Natural killer cell (primary cell): ENCODE results near the gene CHCHD2. TPM values are rescaled to one million over a fixed set of nuclear protein-coding genes. Genes with fewer than 3 reads are reported as not detected.
"Not testable (repeated sequence)": the region's sequence is repeated elsewhere in the genome, so short reads cannot be mapped to it uniquely, and the experiment has no call there.

Source experiments
- ATAC-seq, 3 donors: fragments of 150-1000 bp in 2 of 3; fragments of 200-7000 bp in 1 of 3; cut with Tn5 transposase; 1 replicate in 1 of 3; 2 replicates in 2 of 3; pipeline ENCODE4 v1.10.0; 2021; ENCODE audit warnings: mild to moderate bottlenecking in 2 of 3, moderate library complexity in 2 of 3
- DNase-seq, 2 donors: peaks; one replicate each; pipeline versions ENCODE4 v3.0.0 to v3.0.0-alpha.2; 2013 to 2021; ENCODE audit warnings: mixed read lengths in 1 of 2
- H3K27ac ChIP-seq: one replicate; pipeline ENCODE4 v1.5.1; 2013; ENCODE audit warnings: mild to moderate bottlenecking, low read length
- H3K27me3 ChIP-seq: one replicate; pipeline ENCODE4 v1.6.1; 2013; ENCODE audit warnings: low read length; ENCODE audit not compliant: control insufficient read depth, insufficient read depth
- H3K36me3 ChIP-seq: one replicate; pipeline ENCODE4 v1.6.1; 2013; ENCODE audit warnings: low read length; ENCODE audit not compliant: control insufficient read depth, insufficient read depth
- H3K4me1 ChIP-seq: one replicate; pipeline ENCODE4 v1.6.1; 2013; ENCODE audit warnings: low read length; ENCODE audit not compliant: control insufficient read depth, insufficient read depth
- H3K4me3 ChIP-seq: one replicate; pipeline ENCODE4 v1.5.1; 2013; ENCODE audit warnings: low read length
- H3K9me3 ChIP-seq: one replicate; pipeline ENCODE4 v1.6.1; 2013; ENCODE audit warnings: low read length; ENCODE audit not compliant: control insufficient read depth, insufficient read depth
- H3K27ac Mint-ChIP-seq, 2 donors: one replicate each; pipeline ENCODE4 v1.8.0; 2022; ENCODE audit warnings: mild to moderate bottlenecking in 2 of 2, mixed read lengths in 2 of 2, moderate library complexity in 1 of 2
- H3K27me3 Mint-ChIP-seq, 2 donors: one replicate each; pipeline ENCODE4 v1.8.0; 2022; ENCODE audit warnings: low read depth in 2 of 2, mixed read lengths in 2 of 2
- H3K36me3 Mint-ChIP-seq: one replicate; pipeline ENCODE4 v1.8.0; 2022; ENCODE audit warnings: mixed read lengths
- H3K4me1 Mint-ChIP-seq, 2 donors: one replicate each; pipeline ENCODE4 v1.8.0; 2022; ENCODE audit warnings: mixed read lengths in 2 of 2
- H3K4me3 Mint-ChIP-seq: one replicate; pipeline ENCODE4 v1.8.0; 2022; ENCODE audit warnings: mild to moderate bottlenecking, moderate library complexity, mixed read lengths
- H3K9me3 Mint-ChIP-seq, 2 donors: one replicate each; pipeline ENCODE4 v1.8.0; 2022; ENCODE audit warnings: mixed read lengths in 2 of 2
- CTCF ChIP-seq: fragments of 200-600 bp; IDR thresholded peaks from one replicate; pipeline ENCODE4 v1.8.0; 2022; ENCODE audit warnings: antibody characterized with exemption
- WGBS: methylation state at CpG from one replicate; pipeline ENCODE4 v1.1.7; 2013; ENCODE audit warnings: missing lambda C conversion rate; ENCODE audit not compliant: insufficient coverage; 5-methylcytosine and 5-hydroxymethylcytosine counted together
- intact Hi-C: fragments of 100-400 bp; cut with micrococcal nuclease; formaldehyde crosslinking; loops from one replicate; pipeline ENCODE4 v1.14.2; 2022
- total RNA-seq, 4 donors: library from RNA; stranded (reverse); fragments of 120-200 nt in 1 of 4; gene quantifications; one replicate each; pipeline versions ENCODE4 v1.2.3 to v1.2.4, GENCODE V29; 2013 to 2022

Gene CHCHD2, protein sequence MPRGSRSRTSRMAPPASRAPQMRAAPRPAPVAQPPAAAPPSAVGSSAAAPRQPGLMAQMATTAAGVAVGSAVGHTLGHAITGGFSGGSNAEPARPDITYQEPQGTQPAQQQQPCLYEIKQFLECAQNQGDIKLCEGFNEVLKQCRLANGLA
- 100 to 1,000 TPM; 176 to 224 (median 184) TPM for total RNA-seq
- total RNA-seq (2013) = 233 TPM

- DNase-seq (peak; percentile 88 to 99), ATAC-seq (peak; percentile 96 to 100 (median 98))
- peak within 1 kb of the TSS; percentile 89 for H3K27ac ChIP-seq
- Mint-ChIP-seq H3K36me3 (peaks cover 6% of the 10 kb centered on the region), H3K4me1 (peaks cover 24 to 30% of the 10 kb centered on the region in 2 donors), H3K27ac (peak within 1 kb of the TSS; percentile 98 to 100), H3K9me3 (no peaks in the 10 kb centered on the region), H3K4me3 (peak within 1 kb of the TSS; percentile 97), H3K27me3 (no peaks in the 10 kb centered on the region)
- no peaks in the 10 kb centered on the region for H3K27me3 ChIP-seq
- no peak for TF ChIP-seq CTCF
- peaks cover 18% of the 10 kb centered on the region for H3K4me1 ChIP-seq
- intact Hi-C loops = loop anchor here (1.0 to 5.0 kb wide), 3 partner anchors 54 to 1349 kb away; partner anchors contain the start of genes CCT6A, MRPS17, PSPH and SEC61G
- peaks cover 25% of the 10 kb centered on the region for H3K36me3 ChIP-seq
- peak within 1 kb of the TSS; percentile 67 for H3K4me3 ChIP-seq
- no peaks in the 10 kb centered on the region for H3K9me3 ChIP-seq
- WGBS = 5% methylated on average over 57 of the region's 57 CpGs
These were observed at the start of gene CHCHD2 for GRCh38 chr7:56106108-56107073. Gene CHCHD2, minus strand, starts transcription at chr7:56106476. Its CDS starts 63 bp downstream, at chr7:56106413.

DNA sequence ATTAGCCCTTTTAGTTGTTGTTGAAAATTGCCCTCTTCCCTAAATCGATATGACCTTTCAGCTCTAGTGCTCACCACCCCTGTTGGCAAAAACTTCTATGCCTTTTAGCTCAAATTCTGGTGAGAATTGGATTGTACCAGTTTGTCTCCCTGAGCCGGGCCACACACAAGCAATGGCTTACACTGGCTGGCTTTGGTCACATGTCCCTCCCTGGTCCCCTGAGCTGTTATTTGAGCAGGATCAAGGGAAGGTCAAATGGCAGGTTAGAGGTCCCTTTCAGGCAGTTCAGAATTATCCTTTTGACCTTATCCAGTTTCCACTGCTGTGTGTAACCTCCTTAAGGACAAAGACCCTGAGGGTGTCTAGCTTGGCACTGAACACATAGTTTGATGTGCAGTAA is 24.8 kb upstream of the CHCHD2 start:
- intact Hi-C loops, H3K27me3 Mint-ChIP-seq, H3K4me3 Mint-ChIP-seq, DNase-seq, H3K4me1 ChIP-seq, H3K4me1 Mint-ChIP-seq, H3K36me3 Mint-ChIP-seq, H3K27ac ChIP-seq, H3K27me3 ChIP-seq, H3K27ac Mint-ChIP-seq, H3K9me3 Mint-ChIP-seq, H3K4me3 ChIP-seq, H3K9me3 ChIP-seq, ATAC-seq, H3K36me3 ChIP-seq: not testable (repeated sequence)
- 87% methylated on average over 1 of the region's 2 CpGs for WGBS

DNA sequence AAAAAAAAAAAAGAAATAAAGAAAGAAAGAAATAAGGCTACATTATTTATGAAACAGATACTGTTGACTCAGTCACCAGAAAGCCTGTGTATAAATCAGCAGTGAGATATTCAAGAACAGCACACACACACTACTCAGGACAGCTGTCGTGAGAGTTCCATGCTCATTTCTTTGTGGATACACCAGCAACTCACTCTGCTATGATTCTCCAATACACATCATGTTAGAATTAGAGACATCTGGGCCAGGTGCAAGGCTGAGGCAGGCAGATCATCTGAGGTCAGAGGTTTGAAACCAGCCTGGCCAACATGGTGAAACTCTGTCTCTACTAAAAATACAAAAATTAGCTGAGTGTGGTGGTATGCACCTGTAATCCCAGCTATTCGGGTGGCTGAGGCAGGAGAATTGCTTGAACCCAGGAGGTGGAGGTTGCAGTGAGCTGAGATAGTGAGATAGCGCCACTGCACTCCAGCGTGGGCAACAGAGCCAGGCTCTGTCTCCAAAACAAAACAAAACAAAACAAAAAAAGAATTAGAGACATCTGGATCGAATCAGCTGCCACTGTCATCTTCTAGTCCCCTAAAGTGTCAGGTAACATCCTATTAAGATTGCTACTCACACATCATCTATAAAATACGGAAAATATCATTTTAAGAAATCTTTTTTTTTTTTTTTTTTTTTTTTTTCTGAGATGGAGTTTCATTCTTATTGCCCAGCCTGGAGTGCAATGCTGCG is 21.1 kb upstream of the CHCHD2 start:
- DNase-seq (no peak), ATAC-seq (no peak)
- H3K27ac ChIP-seq = no peak overlapping the region
- H3K9me3 ChIP-seq = no peaks in the 10 kb centered on the region
- Mint-ChIP-seq H3K27ac (no peak overlapping the region), H3K4me1 (no peaks in the 10 kb centered on the region), H3K4me3 (no peak overlapping the region), H3K9me3 (no peaks in the 10 kb centered on the region), H3K27me3 (no peaks in the 10 kb centered on the region), H3K36me3 (no peaks in the 10 kb centered on the region)
- H3K27me3 ChIP-seq = no peaks in the 10 kb centered on the region
- H3K4me1 ChIP-seq = no peaks in the 10 kb centered on the region
- TF ChIP-seq CTCF = no peak
- H3K4me3 ChIP-seq = no peak overlapping the region
- 89% methylated on average over 7 of the region's 7 CpGs for WGBS
- intact Hi-C loops = no loop called here
- no peaks in the 10 kb centered on the region for H3K36me3 ChIP-seq

DNA sequence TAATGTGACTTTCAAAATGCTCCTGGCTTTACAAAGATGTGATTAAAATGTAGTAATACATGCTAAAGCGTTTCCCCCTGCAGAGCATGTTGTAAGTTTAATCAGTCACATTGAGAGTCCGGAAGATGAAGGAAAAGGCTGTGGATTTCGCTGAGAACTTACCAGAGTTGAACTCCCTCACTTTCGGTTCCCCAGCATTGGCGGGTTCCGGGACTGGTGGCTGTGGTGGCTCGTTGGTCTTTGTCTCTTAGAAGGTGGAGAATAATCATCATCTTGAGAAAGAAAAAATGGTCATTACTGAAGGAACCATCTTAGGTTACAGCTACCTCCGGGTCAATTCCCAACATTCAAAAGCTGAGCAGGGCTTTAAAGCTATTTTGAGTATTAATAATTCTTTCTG is 19.6 kb upstream of the CHCHD2 start:
- no peak for TF ChIP-seq CTCF
- Histone ChIP-seq H3K27me3 (no peaks in the 10 kb centered on the region), H3K9me3 (no peaks in the 10 kb centered on the region), H3K36me3 (no peaks in the 10 kb centered on the region), H3K4me1 (no peaks in the 10 kb centered on the region), H3K27ac (no peak overlapping the region), H3K4me3 (no peak overlapping the region)
- no peaks in the 10 kb centered on the region for H3K27me3 Mint-ChIP-seq
- no peaks in the 10 kb centered on the region for H3K4me1 Mint-ChIP-seq
- no peaks in the 10 kb centered on the region for H3K9me3 Mint-ChIP-seq
- no peak overlapping the region for H3K4me3 Mint-ChIP-seq
- DNase-seq (no peak), ATAC-seq (no peak)
- intact Hi-C loops = no loop called here
- WGBS = 84% methylated on average over 7 of the region's 8 CpGs
- H3K27ac Mint-ChIP-seq = no peak overlapping the region
- H3K36me3 Mint-ChIP-seq = no peaks in the 10 kb centered on the region
